Right forelimb (tissue), 1 donor: ENCODE results near the gene GPALPP1.
"Not testable (repeated sequence)": the region's sequence is repeated elsewhere in the genome, so short reads cannot be mapped to it uniquely, and the experiment has no call there.

Experiments used
- DNase-seq: peaks from one replicate; pipeline ENCODE4 v3.0.0-alpha.2; 2018

The GPALPP1 gene

DNA sequence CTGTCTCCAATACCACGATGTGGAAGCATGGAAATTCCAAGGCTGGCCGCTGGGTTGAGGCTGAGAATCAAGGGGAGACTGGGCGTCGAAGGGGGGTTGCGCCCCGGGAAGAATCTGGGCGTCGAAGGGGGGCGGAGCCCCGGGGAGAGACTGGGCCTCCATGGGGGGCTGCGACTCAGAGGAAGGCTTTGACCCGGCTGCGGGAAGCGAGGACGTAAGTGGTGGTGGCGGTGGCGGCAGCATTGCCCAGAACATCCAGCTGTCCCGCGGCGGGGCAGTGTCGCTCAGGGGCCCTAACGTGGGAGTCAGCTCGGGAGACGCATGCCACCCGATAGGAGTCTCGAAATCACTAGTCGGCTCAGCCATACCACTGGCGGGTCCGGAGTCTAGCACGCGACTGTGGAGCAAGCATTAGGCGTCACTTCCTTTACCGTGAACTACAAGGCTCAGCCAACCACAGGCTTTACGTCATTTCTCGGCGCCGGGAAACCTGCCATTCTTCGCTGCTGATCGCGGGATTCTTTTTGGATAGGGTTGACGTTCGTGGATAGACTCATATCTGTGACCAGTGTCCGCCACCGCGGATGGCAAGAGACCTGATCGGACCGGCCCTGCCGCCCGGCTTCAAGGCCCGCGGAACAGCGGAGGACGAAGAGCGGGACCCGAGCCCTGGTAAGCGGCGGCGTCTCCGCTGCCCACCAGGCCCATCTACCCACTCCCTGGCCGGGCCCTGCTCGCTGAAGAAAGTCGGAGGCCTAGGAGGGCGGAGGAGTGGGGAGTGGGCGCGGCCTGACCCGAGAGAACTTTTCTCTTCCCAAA lies at the start of gene GPALPP1, which contains the start of gene NUFIP1:
Gene GPALPP1, plus strand, starts transcription at position 468 of the 819 bp plus-strand sequence. Its CDS starts 117 bp downstream, at position 585.
Gene NUFIP1, minus strand, starts transcription at position 401 of the 819 bp plus-strand sequence. Its CDS starts 35 bp downstream, at position 366.
- peak; percentile 96 for DNase-seq

DNA sequence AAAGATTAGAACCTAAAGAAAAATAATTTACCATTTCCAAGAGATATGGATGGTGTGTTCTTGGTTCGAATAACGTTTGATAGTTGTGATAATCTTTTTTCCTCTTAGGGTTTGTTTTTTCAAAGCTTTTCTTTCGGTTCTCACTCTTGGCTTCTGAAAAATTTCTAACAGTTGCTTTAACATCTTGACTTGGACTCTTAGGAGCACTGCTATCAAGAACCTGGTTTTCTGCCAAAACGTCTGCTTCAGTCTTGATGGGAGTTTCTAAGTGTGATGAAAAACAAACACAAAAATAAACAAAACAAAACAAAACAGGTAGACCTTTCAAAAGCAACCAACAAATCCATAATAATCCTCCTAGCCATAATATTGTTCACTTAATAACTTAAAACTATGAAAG lies 45.9 kb upstream of the GPALPP1 start:
- not testable (repeated sequence) for DNase-seq

- DNase-seq: no peak
These were observed 38.2 kb upstream of the GPALPP1 start for GRCh38 chr13:44951184-44951583.

DNA sequence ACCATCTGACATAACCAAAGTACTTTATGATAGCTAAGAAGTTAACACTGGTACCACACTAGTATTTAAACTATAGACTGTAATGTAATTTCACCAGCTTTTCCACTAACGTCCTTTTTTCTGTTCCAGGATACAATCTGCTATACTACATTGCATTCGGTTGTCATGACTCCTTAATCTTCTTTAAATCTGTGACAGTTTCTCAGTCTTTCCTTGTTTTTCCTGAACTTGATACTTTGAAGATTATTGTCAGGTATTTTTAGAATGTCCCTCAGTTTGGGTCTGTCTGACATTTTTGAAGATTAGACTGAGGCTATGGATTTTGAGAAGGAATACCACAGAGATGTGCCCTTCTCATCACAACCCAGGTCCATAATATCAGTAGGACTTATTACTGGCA lies 36.7 kb upstream of the GPALPP1 start:
- DNase-seq: no peak

- no peak for DNase-seq
These were observed 35.1 kb upstream of the GPALPP1 start for GRCh38 chr13:44954224-44954623.

DNA sequence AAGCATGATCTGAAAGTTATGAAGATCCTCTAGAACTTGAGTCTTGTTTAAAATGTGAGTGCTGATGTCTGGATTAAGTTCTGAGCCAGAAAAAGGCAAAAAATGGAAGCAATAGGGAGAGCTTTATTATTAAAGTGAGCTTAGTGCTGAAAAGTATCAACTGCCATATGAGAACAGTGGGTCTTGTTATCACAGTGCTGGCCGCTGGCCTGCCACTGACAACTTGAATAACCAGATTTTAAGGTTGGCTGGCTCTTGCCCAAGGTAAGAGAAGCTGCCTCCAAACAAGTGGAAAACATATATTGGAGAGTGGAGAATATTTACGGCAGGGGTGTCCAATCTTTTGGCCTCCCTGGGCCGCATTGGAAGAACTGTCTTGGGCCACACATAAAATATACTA lies 33.9 kb upstream of the GPALPP1 start:
- no peak for DNase-seq

GRCh38 chr13:44961997-44962396 lies 27.3 kb upstream of the GPALPP1 start:
- no peak for DNase-seq

DNA sequence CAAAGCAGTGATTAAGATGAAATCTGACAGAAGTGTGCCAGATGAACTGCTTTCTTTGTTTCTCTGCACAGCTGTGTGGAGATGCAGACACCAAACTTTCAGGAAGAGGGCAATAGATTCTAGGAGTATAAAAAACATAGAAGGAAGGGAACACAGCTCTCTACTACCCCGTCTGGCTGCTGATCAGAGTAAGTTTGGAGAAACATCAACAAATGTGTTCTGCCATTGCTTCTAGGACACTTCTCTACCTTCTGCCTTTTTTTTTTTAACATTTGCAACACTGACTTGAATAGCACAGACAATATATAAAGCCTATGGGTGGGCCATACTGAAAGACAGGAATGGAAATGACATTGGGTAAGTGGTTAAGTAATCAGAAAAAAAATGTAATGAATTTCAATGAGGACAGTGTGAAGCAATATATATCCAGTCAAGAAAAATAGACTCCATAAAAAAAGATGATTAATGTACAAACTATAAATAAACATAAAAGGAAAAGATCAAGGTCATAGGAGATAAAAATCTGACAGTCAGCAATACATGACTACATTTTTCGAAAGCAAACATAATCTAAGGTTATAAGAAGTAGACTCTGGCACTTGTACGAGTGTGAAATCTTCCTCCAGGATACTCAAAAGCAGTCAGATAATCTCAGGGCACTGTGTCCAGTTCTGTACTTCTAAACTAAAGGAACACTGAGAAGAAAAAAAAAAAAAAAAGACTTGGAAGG lies 21.5 kb upstream of the GPALPP1 start:
- DNase-seq: no peak

- no peak for DNase-seq
These were observed 20.9 kb upstream of the GPALPP1 start for GRCh38 chr13:44968434-44968815.

DNA sequence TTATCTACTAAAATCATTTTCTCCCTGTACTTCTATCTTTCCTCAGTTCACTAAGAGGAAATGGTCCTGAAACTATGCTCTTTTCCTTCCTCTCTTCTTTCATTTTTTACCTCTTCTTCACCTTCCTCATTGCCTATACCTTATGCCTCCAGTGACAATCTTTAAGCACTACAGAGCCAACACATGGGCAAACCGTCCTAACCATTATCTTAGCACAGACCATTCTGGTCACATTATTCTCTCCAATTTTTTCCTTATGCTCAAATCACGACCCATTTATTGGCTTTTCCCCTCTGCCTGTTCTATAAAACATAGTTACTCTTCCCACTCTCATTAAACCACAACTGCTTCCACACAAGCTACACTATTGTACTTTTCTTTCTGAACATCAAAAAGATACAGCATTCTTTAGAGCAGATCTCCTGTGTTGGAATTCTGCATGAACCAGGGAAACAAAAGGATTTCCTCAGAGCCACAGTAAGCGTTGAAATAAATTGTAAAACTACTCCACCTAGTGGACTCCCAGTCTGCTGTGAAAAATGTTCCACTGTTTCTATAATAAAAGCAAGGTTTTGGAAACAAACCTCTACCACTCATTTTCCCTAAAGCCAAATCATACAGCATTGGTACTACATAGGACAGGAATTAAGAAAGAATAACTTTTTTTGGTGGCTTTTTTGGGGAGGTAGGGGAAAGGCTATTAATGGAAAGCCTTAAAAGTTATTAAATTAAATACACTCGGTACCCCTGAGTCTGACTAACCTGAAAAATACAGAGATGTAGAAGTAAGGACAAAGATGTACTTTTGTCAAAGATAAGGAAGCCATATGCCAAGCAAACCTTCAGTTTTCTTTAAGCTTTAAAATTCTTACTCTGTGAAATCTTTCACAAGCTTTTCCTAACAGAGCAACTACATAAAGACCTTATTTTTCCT lies 19.5 kb upstream of the GPALPP1 start:
- no peak for DNase-seq

- DNase-seq: no peak
These were observed 17.4 kb upstream of the GPALPP1 start for GRCh38 chr13:44971656-44972595.

GRCh38 chr13:44972956-44973581 lies 16.3 kb upstream of the GPALPP1 start:
- no peak for DNase-seq

- no peak for DNase-seq
These were observed 15.1 kb upstream of the GPALPP1 start for GRCh38 chr13:44974056-44974793.

DNA sequence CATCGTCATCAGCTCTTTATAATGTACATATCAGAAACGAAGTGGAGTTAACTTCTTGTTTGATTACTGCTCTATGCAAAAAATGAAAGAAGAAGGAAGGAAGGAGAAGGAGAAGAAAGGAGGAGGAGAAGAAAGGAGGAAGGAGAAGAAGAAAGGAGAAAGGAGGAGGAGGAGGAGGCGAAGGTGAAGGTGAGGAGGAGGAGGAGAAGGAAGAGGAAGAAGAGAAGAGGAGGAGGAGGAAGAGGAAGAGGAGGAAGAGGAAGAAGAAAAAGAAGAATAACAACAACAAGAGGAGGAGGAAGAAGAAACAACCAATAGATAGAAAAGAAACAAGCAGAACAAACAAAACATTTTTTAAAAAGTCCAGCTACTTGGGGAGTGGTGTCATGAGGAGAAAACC lies 13.1 kb upstream of the GPALPP1 start:
- DNase-seq: no peak

GRCh38 chr13:44976949-44977583 lies 12.3 kb upstream of the GPALPP1 start:
- DNase-seq: no peak

DNA sequence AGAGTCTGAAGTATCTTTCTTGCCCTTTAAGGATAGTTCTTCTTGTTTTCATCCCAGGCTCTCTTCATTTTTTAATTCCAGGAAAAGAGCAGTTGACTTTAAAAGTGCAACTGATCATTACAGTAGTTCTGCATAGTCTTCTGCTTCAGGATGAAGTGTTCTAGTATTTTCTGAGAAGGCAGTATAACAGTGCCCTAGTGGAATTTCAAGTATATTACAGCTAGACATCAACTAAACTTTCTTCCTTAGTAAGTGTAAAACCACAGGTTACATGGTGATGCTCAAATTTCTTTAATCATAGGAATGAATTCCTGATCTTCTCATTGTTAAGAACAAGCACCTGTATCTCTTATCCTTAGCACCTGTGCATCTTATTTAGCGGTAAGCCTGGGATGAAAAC lies 11.0 kb upstream of the GPALPP1 start:
- no peak for DNase-seq

GRCh38 chr13:44989941-44990340 lies 603 bp downstream of the GPALPP1 start:
- DNase-seq: no peak

GRCh38 chr13:45003417-45003816 lies 14.1 kb downstream of the GPALPP1 start:
- DNase-seq: no peak

- DNase-seq: no peak
These were observed 14.8 kb downstream of the GPALPP1 start for GRCh38 chr13:45004096-45004495.

GRCh38 chr13:45007225-45007624 lies 17.9 kb downstream of the GPALPP1 start:
- no peak for DNase-seq
